ENCODE measurements around the gene DISP3.

Gene DISP3

GRCh38 chr1:11533790-11534787 is 55.1 kb downstream of the DISP3 start:
- Histone ChIP-seq H3K27me3 (no peaks in the 10 kb centered on the region), H3K9me3 (no peaks in the 10 kb centered on the region), H3K36me3 (no peaks in the 10 kb centered on the region), H3K4me1 (no peaks in the 10 kb centered on the region), H3K4me3 (ENCODE audit: low read depth, low read length) (no peak overlapping the region)
- TF ChIP-seq CTCF (IDR thresholded peaks at IDR 0.05; ENCODE audit: low read depth, low read length): no peak
- no peak for DNase-seq

- no peak overlapping the region for H3K4me3 ChIP-seq (ENCODE audit: low read depth, low read length)
- no peaks in the 10 kb centered on the region for H3K9me3 ChIP-seq
- H3K27me3 ChIP-seq: no peaks in the 10 kb centered on the region
- no peaks in the 10 kb centered on the region for H3K36me3 ChIP-seq
- no peaks in the 10 kb centered on the region for H3K4me1 ChIP-seq
- DNase-seq: no peak
- no peak for TF ChIP-seq CTCF (IDR thresholded peaks at IDR 0.05; ENCODE audit: low read depth, low read length)
Observed at GRCh38 chr1:11534846-11535245, 55.9 kb downstream of the DISP3 start.

DNA sequence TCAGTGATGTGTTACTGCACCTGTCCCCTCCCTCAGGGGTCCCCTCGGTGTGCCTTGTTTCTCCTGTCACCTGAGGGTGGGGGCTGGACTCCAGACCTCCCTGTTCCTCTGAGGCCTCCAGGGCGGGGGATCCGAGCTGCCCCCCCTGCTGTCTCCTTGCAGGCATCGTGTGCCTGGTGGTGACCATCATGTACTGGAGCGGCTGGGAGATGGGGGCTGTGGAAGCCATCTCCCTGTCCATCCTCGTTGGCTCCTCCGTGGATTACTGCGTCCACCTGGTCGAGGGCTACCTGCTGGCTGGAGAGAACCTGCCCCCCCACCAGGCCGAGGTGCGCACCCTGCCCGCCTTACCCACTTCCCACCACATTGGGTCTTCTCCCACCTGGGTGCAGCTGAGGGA is 56.4 kb downstream of the DISP3 start:
- no peaks in the 10 kb centered on the region for H3K4me1 ChIP-seq
- H3K9me3 ChIP-seq: no peaks in the 10 kb centered on the region
- no peaks in the 10 kb centered on the region for H3K27me3 ChIP-seq
- no peak overlapping the region for H3K4me3 ChIP-seq (ENCODE audit: low read depth, low read length)
- no peak for DNase-seq
- TF ChIP-seq CTCF (IDR thresholded peaks at IDR 0.05; ENCODE audit: low read depth, low read length): no peak
- no peaks in the 10 kb centered on the region for H3K36me3 ChIP-seq

- no peaks in the 10 kb centered on the region for H3K36me3 ChIP-seq
- H3K27me3 ChIP-seq: no peaks in the 10 kb centered on the region
- H3K4me3 ChIP-seq (ENCODE audit: low read depth, low read length): no peak overlapping the region
- DNase-seq: no peak
- H3K4me1 ChIP-seq: no peaks in the 10 kb centered on the region
- TF ChIP-seq CTCF (IDR thresholded peaks at IDR 0.05; ENCODE audit: low read depth, low read length): no peak; the same call in 1 of the 2 replicates
- no peaks in the 10 kb centered on the region for H3K9me3 ChIP-seq
Observed at GRCh38 chr1:11535761-11536572, 57.0 kb downstream of the DISP3 start.

DNA sequence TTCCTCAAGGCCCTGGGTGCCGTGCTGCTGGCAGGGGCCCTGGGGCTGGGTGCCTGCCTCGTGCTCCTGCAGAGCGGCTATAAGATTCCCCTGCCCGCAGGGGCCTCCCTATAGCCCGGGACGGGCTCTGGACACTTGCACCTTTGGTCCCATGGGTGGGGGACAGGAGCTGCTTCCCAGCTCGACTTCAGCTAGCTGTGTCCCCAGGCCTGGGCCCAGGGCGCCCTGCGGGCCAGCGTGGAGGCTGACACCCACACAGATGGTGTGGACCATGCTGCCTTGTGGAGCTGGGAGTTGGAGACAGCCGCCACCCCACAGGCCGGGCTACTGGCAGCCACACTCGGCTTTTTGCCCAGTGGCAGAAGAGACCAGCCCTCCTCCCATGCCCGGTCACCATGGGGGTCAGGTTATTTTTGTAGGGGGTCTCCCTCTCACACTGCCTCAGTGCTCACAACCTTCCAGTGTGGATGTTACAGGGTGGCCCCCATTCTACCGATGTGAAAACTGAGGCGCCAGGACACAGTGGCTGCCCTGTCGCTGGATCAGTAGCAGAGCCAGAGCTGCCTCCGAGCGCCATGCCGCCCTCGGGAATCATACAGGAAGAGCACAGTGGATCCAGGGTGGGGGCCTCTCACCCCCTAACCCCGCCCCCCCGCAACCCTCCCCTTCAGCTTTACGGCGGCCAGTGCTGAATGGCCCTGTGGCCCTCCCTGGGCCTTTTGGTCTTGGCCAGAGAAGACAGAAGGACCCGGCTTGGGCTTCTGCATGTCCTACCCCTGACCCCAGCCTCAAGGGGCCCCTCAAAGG is 57.8 kb downstream of the DISP3 start:
- Histone ChIP-seq H3K9me3 (no peaks in the 10 kb centered on the region), H3K4me3 (ENCODE audit: low read depth, low read length) (no peak overlapping the region), H3K27me3 (no peaks in the 10 kb centered on the region), H3K36me3 (no peaks in the 10 kb centered on the region), H3K4me1 (no peaks in the 10 kb centered on the region)
- no peak for TF ChIP-seq CTCF (IDR thresholded peaks at IDR 0.05; ENCODE audit: low read depth, low read length)
- no peak for DNase-seq
